NCI-H774 (cell line): Measurements from ENCODE around the gene LRRC28.

Experiments
- DNase-seq: peaks from one replicate; lab custom pipeline; 2025; lab: John Stamatoyannopoulos, UW

Gene LRRC28

DNA sequence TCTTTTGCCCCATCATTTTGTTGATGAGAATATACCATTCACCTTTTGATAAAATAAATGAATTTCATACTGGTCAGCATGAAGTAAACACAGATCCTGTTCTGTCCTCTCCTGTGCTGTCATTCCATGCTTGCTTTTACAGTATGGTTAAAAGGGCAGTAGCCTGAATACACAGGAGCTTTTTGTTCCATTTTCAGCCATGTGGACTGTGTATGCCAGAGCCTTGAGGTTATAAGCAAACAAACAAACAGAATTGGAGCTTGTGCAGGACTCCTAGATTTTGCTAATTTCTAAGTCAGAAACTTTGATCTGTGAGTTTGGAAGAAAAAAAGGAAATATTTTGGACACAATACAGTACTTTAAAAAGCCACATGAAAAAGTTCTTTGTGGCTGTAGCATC is 91.9 kb downstream of the LRRC28 start:
- DNase-seq: no peak

DNA sequence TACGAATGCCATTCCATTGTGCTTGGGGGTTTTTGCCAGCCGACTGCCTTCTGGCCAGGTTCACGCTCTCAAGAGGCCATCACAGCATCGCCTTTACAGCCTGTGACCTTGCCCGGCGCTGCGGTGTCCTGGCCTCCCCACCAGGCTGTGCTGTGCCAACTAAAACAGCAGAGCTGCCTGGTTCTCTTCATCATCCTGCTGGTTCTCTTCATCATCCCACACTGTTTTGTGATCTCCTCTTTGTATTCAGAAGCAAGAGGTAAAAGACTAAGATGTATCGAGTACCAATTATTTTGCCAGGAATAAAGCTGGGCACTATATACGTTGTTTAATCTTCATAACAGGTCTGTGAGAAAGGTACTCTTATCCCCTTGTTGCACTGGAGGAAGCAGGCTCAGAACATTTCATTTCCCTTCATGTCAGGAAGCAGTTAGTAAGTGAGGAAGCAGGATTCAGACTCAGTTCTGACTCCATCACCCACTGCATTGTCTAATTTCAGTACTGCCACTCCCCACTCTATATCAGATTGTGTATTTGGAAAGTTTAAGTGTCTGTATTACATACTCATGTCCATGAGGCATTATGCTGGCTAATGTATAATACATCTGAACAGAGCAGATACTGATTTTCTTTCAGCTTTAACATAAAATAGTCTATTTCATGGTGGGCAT is 92.7 kb downstream of the LRRC28 start:
- DNase-seq: no peak

- no peak for DNase-seq
Measured at GRCh38 chr15:99344639-99345038, 93.4 kb downstream of the LRRC28 start.

DNA sequence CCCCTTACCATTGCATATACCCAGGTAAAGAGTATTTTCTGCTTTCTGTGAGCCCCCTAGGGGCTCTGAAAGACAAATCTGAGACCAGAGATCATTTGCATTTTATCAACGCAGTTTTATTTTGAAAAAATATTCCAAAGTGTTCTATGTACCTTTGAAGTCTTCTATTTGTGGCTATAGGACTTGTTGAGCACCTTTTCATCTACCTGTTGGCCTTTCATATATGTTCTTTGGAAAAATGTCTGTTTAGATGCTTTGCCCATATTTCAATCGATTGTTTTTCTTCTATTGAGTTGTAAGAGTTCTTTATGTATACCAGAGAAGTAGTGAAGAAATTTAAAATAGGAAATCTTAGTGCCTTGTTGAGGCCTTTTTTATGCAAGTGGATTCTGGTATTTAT is 94.0 kb downstream of the LRRC28 start:
- DNase-seq: no peak

GRCh38 chr15:99345832-99346462 is 94.7 kb downstream of the LRRC28 start:
- no peak for DNase-seq

- DNase-seq: no peak
Measured at GRCh38 chr15:99347574-99347973, 96.3 kb downstream of the LRRC28 start.

GRCh38 chr15:99348412-99348811 is 97.1 kb downstream of the LRRC28 start:
- DNase-seq: no peak

- no peak for DNase-seq
Measured at GRCh38 chr15:99350408-99350807, 99.1 kb downstream of the LRRC28 start.

DNA sequence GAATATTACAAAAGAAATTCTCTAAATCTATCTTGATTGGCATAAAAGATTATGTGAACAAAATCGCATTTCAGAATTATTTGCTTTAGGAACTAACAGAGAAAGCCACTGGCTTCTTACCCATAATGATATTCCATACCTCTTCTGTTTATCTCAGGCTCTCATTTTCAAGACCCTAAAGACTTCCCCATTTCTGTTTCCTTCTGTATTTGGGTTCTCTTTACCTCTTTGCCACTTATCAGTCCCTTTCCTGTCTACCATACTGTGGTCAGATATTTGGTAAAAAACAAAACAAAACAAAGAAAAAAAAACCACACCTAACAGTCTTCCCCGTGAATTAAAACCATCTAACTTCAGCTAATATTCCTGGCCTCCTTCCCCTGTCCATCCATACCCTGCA is 108.5 kb downstream of the LRRC28 start:
- DNase-seq: no peak

- DNase-seq: no peak
Measured at GRCh38 chr15:99361545-99362185, 110.4 kb downstream of the LRRC28 start.

- DNase-seq: no peak
Measured at GRCh38 chr15:99365242-99365641, 114.0 kb downstream of the LRRC28 start.

GRCh38 chr15:99366013-99366412 is 114.7 kb downstream of the LRRC28 start:
- no peak for DNase-seq

DNA sequence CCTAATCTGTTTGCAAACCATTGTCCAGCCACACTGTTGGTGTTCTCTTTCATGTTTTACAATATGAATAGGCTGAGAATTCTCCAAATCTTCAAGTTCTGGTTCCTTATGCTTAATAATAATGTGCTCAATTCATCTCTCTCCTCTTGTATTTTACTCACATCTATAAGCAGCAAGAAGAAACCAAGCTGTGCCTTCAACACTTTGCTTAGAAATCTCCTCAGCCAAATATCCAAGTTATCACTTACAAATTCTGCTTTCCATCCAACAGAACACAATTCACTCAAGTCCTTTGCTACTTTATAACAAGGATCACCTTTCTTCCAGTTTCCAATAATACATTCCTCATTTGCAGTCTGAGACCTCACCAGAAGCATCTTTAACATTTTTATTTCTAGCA is 117.5 kb downstream of the LRRC28 start:
- DNase-seq: no peak

DNA sequence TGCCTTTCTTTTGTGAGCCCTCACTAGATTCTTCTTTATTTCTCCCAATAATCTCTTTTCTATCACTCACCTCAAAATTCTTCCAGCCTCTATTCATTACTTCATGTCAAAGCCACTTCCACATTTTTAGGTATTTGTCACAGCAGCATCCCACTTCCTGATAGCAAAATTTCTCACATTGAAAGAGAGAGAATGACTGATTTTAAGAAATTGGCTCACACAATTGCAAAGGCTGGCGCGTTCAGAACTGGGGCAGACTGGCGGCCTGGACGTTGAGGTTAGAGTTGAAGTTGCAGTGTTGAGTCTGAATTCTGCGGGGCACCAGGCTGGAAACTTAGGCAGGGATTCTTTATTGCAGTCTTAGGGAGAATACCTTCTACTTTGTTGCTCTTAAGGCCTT is 117.9 kb downstream of the LRRC28 start:
- DNase-seq: no peak

- no peak for DNase-seq
Measured at GRCh38 chr15:99371180-99372103, 120.2 kb downstream of the LRRC28 start.

- no peak for DNase-seq
Measured at GRCh38 chr15:99385005-99385669, 133.9 kb downstream of the LRRC28 start.

DNA sequence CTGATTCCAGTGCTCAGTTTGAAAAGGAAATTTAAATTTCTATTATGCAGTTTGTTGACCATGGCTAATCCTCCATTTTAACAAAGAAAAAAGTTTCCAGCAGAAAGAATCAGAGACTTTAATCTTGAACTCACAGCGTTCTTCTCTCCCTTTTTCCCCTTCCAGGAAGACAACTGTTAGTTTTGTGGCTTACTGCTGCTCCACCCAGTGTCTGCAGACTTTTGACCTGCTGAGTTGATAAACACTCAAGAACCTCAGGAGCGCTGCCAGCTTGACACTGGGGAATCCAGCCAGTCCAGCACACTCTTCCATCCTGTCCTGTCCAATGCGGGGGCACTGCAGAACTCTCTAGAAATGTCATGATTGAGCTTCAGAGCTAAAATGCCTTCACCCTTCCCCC is 134.6 kb downstream of the LRRC28 start:
- DNase-seq: no peak

DNA sequence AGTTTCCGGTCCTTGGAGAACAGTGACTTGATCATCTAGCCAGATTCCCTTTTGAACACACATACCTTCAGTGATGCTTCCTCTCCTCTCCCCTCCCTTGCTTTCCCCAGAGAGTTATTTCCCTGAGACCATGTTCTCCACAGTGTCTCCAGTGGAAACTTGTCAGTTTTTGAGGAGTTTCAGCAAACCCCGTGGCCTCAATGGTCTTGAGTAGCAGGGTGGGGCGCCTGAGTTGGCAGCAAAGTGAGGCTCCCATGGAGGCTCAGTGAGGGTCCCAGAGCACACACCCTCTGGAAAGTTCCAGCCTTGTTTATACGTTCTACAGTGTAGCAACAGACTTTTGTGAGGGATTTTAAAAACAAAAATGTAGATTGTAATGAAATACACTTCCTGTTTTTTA is 135.1 kb downstream of the LRRC28 start:
- DNase-seq: no peak

GRCh38 chr15:99387421-99388168 is 136.3 kb downstream of the LRRC28 start:
- no peak for DNase-seq

- DNase-seq: no peak
Measured at GRCh38 chr15:99390667-99391066, 139.4 kb downstream of the LRRC28 start.

GRCh38 chr15:99393641-99394040 is 142.4 kb downstream of the LRRC28 start:
- DNase-seq: no peak
